Right renal pelvis (tissue), 4 donors: ENCODE results near the gene STAC. TPM values are rescaled to one million over a fixed set of nuclear protein-coding genes. Genes with fewer than 3 reads are reported as not detected.
"Not testable (repeated sequence)": the region's sequence is repeated elsewhere in the genome, so short reads cannot be mapped to it uniquely, and the experiment has no call there.

ENCODE experiments used
- DNase-seq, 4 donors: peaks; one replicate each; pipeline ENCODE4 v3.0.0-alpha.2; 2013; ENCODE audit warnings: low read depth in 4 of 4, low spot score in 3 of 4, missing footprints in 1 of 4
- polyA plus RNA-seq, 4 donors: library from polyadenylated mRNA; unstranded; fragments of 120-200 nt; gene quantifications; one replicate each; pipeline ENCODE4 v1.2.1, GENCODE V29; 2013; ENCODE audit not compliant: insufficient read length in 4 of 4

The STAC gene
- polyA plus RNA-seq, 4 donors, result 7.2 to 13.7 (median 9.2) TPM

DNA sequence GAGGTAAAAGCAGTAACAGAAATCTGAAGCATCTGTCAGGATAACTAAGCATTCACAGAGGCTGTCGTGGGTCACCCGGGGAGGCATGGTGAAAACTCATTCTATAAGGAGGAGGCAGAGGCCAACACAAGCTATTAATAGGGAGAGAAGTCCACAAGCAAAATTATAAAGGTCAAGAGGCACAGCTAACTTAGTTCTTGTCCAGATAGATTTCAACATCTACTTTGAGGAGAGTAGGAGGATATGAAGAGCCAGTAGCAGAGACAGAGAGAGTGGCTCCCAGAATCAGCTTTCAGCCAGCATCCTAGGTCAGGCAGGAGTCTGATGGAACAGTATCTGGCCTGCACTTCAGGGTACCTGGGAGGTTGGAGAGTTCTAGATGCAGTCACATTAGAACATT, 95.3 kb downstream of the STAC start:
- DNase-seq, result no peak

DNA sequence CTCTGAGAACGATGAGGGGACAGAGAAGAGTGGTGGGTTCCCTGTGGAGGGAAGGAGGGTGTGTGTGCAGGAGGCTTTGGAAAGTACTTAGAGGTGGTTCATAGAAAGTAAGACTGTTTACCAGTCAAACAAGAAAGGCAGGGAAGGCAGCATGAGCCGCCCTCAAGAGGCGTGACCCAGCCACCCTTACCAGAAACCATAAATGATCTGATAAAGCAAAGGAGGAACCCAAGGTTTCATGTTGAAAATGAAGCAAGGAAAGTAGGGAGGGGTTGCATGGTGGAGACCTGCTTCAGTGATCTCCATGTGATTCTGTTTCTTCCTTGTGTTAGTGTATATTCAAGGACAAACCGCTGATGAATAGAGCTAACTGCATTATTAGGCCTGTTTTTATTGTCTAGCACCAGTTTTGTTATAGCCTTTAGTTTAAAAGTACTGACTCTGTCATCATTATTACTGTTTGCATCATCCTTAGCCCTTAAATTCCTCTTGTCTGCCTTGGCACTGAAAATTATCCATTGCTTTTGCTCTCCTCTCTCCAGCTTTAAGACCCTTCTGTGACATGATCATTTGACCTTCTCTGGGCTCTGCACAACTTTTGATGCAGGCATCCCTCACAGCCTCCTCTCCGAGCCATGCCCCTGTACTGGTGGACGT, 96.1 kb downstream of the STAC start:
- no peak for DNase-seq

DNA sequence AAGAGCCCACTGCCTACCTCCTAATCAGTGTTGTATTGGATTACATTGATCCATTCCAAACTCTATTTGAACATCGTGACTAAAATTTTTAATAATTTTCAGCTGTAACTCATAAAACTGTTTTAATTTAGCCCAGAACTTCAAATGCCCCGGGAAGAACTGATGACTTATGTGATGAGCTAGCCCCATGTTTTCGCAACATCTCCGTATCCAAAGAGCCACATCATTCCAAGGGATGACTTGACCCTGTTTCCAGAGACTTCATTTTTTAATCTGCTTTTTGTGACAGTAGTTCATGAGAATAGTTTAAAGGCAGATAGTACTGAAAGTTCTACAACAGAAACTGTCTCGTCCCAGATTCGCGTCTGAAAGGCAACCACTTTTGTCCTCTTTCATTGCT, 97.4 kb downstream of the STAC start:
- DNase-seq, result no peak

DNA sequence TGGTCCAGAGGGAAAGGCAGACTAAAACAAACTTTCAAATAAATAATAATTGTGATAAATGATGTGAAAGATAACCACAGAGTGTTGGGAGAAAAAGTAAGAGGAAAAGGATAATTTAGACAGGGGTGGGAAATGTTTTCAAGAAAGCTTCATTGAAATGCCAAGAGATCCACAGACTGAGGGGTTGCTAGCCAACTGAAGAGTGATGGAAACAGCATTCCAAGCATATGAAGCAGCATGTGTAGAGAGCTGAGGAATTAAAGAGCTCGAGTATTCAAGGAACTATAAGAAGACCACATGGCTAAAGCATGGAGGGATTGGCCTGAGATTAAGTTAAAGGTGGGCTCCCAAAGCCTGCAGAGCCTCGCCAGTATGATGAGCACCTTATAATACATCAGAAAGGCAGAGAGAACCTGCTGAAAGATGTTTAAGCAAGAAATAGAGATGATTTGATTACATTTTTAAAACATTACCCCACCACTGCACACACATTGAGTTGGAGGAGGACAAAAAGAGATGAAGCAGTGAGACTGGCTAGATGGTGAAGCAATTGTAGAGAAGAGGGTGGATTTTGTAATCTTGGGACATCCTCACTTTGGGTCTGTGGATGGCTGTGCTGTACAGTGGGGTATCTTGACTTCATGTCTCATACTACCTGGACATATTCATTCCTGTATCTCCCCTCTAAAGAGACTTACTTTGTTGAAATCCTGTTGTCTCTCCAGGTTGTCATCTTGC, 100.8 kb downstream of the STAC start:
- DNase-seq, result no peak

DNA sequence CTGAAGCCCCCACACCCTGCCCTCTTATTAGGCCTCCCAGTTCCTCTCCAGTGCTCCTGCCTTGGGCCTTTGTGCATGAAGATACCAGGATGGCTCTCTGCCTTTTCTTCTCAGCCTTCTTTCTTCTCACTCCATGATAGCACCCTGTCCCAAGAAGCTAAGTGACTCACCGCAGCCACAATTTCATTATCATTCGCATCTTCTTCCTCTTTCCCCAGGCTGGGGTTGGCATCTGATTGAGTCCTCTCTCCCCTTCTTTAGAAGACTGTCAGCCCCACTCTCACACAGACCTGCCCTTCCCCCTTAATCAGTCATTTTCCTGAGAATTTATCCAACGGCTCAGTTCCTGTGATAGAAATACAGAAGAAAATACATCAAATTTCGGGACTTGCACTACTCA, 102.0 kb downstream of the STAC start:
- DNase-seq, result no peak

DNA sequence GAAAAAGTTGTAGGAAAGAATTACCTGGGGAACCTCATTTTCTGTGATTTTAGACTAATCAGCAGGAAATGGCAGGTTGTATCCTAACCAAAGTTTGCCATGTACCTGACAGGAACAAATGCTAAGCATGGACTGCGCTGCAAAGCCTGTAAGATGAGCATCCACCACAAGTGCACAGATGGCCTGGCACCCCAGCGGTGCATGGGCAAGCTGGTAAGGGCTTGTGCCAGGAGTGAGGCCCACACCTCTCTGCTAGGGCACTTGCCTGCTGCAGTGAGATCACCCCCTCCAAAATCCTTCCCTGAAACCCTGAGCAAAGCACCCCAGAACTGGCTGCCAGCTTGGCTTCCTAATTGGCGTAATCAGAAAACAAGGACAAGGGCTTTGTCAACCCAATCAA, 102.6 kb downstream of the STAC start:
- no peak for DNase-seq

DNA sequence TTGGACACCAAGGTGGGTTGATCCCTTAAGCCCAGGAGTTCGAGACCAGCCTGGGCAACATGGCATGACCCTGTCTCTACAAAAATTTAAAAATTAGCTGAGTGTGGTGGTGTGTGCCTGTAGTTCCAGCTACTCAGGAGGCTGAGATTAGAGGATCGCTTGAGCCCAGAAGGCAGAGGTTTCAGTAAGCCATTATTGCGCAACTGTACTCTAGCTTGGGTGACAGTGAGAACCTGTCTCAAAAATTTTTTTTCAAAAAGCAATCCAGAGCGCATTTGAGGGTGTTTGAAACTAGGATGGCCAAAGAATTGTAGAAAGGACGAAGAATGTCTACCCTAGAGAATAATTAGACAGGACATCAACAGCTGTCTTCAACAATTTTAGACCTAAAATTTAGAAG, 103.4 kb downstream of the STAC start:
- no peak for DNase-seq

DNA sequence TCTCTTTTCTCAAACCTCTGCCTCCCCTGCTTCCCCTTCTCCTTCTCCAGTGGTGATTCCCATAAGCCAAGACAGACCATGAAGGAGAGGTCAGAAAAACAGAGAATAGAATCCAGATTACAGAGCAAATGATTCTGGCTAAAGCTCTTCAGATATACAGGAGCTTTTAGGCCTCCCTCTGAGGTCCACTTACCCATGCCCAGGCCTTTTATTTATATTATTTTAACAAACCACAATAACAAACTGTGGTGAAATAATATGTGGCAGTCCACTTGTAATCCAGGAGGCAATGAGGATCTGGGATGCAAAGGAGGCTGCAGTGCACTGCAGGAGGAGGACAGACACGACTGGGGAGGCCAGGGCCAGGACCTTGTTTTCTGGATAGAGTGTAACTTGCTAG, 104.1 kb downstream of the STAC start:
- no peak for DNase-seq

DNA sequence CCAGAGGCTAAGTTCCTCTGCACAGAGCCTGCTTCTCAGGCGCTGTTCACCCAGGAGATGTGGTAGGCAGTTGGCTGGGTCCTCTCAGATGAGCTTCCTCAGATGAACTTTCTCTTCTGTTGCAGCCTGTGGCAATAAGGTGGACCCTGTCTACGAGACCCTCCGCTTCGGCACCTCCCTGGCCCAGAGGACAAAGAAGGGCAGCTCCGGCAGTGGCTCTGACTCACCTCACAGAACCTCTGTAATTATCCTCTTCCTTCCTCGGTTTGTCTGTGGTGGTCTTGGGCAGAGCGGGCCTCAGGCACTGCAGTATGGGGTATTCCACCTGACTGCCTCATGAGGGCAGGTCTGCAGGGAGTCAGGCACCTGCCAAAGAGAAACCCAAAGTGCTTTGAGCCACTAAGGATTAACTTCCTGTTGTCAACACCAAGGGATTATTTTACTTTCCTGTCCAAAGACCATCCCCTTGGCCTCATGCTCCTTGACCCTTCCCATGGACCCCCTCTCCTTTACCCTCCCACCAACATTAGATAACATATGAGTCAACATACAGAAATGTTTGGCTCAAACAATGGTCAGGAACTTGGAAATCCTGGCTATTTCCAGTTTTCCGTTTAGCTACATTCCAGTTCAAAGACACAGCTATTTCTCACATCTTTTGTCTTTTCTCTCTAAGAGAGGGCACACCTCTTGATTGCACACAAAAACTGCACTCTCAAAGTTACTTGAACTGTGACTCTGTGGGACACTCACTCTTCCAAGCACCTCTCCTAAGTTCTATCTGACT, 105.9 kb downstream of the STAC start:
- no peak for DNase-seq

DNA sequence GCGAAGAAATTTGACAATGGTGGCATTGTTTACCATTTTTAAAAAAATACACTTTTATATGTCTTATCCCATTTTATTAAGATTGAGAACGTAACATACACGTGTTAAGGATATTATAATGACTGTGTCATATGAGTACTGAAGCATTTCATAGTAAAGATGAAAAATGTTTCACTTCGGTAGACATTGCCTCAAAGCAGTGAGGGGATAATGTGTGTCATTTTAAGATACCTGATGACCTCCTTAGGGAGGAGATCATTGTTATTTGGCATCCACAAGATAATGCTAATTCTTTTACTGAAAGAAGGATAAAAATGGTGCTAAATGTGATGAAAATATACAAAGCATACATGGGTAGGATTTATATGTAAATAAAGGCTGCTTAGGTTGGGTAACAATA, 107.3 kb downstream of the STAC start:
- DNase-seq, result no peak

DNA sequence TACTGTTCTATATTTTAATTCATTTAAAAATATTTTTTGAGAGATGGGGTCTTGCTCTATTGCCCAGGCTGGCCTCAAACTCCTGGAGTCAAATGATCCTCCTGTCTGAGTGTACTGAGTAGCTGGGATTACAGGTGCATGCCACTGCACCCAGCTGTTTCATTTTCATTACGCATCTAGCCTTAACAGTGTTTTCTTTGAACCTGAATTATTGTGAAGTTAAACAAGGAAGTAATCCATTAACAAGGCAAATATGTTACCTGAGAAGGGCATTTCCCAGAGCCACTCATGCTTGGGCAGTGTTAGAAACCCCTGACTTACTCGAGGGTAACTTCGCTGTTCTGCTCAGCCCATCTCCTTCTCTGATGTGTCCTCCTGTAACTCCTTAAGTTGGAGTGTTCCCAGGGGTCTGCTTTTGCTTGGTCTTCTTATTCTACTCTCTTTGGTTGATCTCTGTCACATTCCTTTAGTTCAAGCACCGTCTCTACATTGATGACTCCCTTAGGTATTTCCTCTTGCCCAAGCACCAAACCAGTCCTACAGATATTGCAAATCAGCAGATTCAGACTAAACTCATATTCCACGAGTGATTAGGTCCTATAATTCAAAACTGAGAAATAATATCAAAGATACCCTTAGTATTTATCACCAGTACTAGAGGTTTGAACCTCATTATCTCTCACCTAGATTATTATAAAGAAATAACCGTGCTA, 107.9 kb downstream of the STAC start:
- DNase-seq, result peak in 2 of 4 donors; percentile 18 to 61

DNA sequence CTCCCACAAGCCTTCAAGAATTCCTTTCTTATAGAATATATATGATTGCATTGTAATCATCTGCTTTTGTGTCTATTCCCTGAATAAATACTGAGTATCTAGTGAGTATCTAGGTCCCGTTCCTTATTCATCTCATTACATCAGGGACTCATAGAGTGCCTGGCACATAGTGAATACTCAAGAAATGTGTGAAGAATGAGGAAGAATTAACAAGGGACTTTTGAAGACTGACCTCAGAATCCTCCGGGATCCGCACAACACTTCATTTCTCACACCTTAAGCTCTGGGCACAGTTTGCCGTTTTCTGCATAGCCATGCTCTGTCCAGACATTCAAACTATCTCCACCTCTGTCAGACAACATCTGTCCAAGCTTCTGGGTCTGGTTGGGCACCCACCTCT, 108.8 kb downstream of the STAC start:
- DNase-seq, result no peak

DNA sequence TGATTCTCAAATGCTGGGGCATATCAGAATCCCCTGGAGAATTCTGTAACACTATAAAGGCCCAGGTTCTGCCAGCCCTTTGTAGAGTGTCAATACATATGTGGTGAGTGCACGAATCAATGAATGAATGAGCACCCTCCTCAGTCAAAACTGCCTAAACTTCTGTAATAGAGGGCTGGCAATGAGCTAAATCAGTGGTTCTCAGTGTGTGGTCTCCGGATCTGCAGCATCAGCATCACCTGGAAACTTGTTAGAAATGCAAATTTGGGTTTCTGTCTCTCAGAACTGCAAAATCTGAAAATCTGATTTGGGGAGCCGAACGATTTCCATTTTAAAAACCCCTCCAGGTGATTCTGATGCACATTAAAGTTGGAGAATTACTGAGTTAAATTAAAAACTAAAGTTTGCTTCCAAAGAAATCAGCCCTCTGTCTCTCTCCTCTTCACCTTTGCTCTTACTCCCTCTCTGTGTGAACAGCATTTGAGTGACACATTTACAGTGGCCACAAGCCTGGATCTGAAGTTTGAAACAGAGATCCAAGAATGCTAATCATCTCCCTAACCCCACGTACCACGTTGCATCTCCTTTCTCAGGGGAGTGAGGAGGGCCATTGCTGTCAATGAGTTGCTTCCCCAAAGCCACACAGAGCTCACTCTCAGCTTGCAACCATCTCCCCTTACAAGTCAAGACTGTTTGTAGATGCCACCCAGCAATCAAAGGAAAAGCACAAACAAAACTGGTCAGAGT, 109.5 kb downstream of the STAC start:
- DNase-seq, result no peak

DNA sequence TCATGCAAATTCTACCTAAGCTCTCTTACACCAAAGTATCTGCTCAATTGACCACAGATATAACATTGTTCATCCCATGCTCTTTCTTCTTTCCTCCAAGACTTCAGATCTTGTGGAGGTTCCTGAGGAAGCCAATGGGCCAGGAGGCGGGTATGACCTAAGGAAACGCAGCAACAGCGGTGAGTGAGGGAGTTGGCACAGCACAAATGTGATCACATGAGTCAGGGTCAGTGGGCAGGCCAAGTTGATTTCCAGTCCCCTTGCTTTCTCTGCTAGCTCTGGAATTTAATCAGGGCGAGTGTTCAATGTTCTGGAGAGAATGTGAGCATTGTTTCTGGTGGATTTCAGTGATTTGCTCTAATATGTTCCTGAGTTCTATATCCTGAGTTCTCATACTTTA, 112.7 kb downstream of the STAC start:
- DNase-seq, result no peak

DNA sequence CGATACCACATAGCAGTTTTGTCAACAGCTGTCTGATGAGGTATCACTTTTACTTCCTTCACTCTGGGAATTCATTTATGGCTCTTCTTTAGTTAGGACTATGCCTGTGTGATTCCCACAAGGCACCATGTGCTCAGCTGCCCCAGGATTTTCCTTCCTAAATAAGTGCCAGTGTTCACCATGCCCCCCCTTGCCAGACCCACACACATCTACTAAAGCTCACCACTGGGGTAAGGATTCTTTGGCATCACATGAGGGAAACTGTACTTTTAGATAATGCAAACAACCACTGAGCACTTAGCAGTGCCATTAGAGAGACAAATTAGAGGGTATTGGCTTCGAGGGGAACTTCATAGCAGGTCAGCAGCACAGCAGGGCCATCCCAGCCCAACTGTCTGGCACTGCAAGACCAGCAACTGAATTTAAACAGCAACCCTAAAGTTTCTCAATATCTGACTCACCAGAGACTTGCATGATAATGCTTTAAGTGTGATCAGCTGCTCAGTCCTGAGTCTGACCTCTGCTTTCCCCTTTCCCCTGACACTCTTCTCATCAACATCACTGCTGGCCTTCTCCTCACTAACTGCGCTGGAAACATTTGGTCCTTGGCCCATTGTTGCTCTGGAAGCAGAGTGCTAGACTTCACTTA, 114.3 kb downstream of the STAC start:
- no peak for DNase-seq

DNA sequence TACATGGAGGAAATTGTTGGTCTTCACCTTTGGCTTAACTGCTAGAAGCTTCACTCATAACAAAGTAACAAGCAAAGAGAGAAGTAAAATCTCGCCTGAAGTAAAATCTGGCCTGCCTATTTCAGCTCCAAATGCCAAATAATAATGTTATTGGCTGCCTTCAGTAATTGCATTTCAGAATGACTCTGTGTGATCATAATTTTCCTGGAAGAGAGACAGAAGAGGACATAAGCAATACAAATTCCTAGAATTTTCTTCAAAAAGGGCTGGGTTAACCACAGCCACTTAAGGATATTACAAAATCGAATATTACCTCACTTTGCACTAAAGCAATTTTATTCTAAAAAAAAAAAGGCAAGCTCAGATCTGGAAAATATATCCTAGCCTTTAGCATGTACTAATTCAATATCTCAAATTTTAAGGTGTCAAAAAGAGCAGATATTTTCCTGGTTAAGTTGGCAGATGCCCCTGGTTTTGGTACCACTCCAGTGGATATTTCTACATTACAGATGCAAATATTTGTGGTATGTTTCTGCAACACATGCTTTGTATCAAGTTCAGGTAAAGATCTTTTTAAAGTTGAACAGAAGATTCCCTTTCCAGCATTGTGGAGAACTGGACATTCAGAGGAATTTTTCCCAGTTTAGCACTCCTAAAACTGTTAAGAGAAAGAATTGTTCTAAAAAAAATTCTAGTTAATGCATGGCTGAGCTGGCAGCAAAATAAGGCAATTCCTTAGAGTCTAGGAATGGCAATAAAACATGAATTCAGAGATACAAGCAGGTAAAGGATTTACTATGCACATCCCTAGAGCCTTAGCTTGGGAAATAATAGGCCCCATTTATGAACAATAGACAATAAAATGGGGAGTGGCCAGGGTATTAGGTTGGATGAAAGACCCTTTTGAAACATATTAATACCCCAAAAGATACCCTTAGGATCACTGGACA, 116.7 kb downstream of the STAC start:
- no peak for DNase-seq

DNA sequence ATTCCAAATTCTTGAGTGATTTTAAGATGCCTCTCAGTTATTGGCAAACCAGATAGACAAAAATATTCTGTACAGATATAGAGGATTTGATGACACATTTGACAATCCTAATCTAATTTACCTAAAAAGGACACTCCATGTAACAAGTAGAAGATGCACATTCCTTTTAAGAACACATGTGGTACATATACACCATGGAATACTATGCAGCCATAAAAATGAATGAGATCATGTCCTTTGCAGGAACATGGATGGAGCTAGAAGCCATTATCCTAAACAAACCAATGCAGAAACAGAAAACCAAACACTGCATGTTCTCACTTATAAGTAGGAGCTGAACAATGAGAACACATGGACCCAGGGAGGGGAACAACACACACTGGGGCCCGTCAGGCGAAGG, 119.7 kb downstream of the STAC start:
- DNase-seq, result not testable (repeated sequence)

DNA sequence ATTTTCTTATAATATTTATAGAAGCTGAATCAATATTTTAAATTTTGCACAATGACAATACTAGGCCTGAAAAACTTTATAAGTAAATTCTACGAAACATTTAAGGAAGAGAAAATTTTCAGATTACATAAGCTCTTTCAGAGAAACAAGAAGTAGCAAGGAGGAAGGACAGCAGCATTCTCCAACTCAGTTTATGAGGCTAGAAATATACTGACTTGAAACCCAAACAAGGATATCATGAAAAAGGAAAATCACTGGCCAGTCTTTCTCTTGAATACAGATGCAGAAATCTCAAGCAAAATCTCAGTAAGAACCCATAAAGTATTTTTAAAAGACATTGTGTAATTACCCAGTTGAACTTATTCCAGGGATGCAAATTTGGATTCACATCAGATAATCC, 121.3 kb downstream of the STAC start:
- DNase-seq, result no peak

DNA sequence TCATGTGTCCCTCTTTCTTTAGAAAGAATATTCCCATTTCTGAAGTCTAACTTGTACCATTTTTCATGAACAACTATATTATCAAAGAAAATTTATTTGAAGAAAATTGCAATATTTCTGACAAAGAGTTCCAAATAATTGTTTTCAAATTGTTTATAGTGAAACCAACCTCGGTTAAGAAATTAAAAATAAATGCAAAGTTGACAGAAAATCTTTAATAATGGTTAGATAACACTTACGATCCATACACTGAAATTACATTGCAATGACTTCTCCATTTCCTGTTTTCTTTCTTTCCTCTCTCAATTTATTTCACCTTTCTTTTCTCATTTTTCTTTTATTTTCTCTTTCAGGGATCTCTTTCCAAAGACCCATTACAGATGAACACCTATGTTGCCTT, 125.1 kb downstream of the STAC start:
- no peak for DNase-seq
